Measurements from ENCODE around the gene MDFI.

Gene MDFI

DNA sequence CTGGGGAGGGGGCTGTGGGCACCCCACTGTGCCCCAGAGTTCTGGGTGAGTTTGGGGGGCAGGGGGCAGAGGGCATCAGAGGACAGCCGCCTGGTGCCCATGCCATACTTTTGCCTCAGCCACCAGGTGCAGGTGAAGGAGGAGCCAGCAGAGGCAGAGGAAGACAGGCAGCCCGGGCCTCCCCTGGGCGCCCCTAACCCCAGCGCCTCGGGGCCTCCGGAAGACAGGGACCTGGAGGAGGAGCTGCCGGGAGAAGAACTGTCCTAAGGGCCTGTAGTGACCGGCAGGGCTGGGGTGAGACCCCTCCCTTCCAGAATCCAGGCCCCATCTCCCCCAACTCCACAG is 39.6 kb upstream of the MDFI start:
- peaks cover 0 to 4% (median 0%) of the 10 kb centered on the region in 4 experiments for H3K36me3 ChIP-seq (ENCODE audit: control insufficient read depth in 4 of 4, insufficient read depth in 4 of 4, low read length in 3 of 4)
- H3K4me1 ChIP-seq (ENCODE audit: control extremely low read depth in 1 of 4, control insufficient read depth in 4 of 4, insufficient read depth in 4 of 4, low read length in 3 of 4), result peaks cover 0 to 7% (median 5%) of the 10 kb centered on the region in 4 experiments
- DNase-seq, result no peak
- 94% methylated on average over 6 of the region's 8 CpGs for WGBS (ENCODE audit: insufficient coverage)
- H3K27me3 ChIP-seq (replicated peaks in 2 of 5; ENCODE audit: control insufficient read depth in 4 of 5, insufficient read depth in 5 of 5, low read length in 4 of 5), result no peaks in the 10 kb centered on the region
- POLR2A ChIA-PET, result no interaction called here
- no peak overlapping the region for H3K27ac ChIP-seq (ENCODE audit: insufficient read depth in 1 of 2, low read depth in 1 of 2, low read length in 2 of 2, poor library complexity in 1 of 2, severe bottlenecking in 2 of 2)
- H3K4me3 ChIP-seq (ENCODE audit: control insufficient read depth in 1 of 7, extremely low read depth in 1 of 7, insufficient read depth in 4 of 7, low read depth in 2 of 7, low read length in 6 of 7), result no peak overlapping the region
- H3K9me3 ChIP-seq (ENCODE audit: control extremely low read depth in 1 of 5, control insufficient read depth in 4 of 5, insufficient read depth in 2 of 5, low read depth in 1 of 5, low read length in 4 of 5), result no peaks in the 10 kb centered on the region
- CTCF ChIA-PET, result interaction anchor here (0.8 to 1.2 kb wide), 2 partner anchors 21 to 81 kb away, joined by 3 read pairs; no protein-coding TSS in a partner anchor

GRCh38 chr6:41599015-41599851 is 39.0 kb upstream of the MDFI start:
- Histone ChIP-seq H3K27ac (ENCODE audit: insufficient read depth in 1 of 2, low read depth in 1 of 2, low read length in 2 of 2, poor library complexity in 1 of 2, severe bottlenecking in 2 of 2) (no peak overlapping the region), H3K4me3 (ENCODE audit: control insufficient read depth in 1 of 7, extremely low read depth in 1 of 7, insufficient read depth in 4 of 7, low read depth in 2 of 7, low read length in 6 of 7) (no peak overlapping the region), H3K9me3 (ENCODE audit: control extremely low read depth in 1 of 5, control insufficient read depth in 4 of 5, insufficient read depth in 2 of 5, low read depth in 1 of 5, low read length in 4 of 5) (no peaks in the 10 kb centered on the region), H3K36me3 (ENCODE audit: control insufficient read depth in 4 of 4, insufficient read depth in 4 of 4, low read length in 3 of 4) (peaks cover 0 to 4% (median 0%) of the 10 kb centered on the region in 4 experiments), H3K27me3 (replicated peaks in 2 of 5; ENCODE audit: control insufficient read depth in 4 of 5, insufficient read depth in 5 of 5, low read length in 4 of 5) (no peaks in the 10 kb centered on the region), H3K4me1 (ENCODE audit: control extremely low read depth in 1 of 4, control insufficient read depth in 4 of 4, insufficient read depth in 4 of 4, low read length in 3 of 4) (peaks cover 0 to 7% (median 5%) of the 10 kb centered on the region in 4 experiments)
- 92% methylated on average over 15 of the region's 21 CpGs for WGBS (ENCODE audit: insufficient coverage)
- DNase-seq, result no peak
- ChIA-PET POLR2A (interaction anchor here (0.6 kb wide), 1 partner anchor 26 kb away, joined by 3 read pairs; no protein-coding TSS in a partner anchor), CTCF (interaction anchor here (0.8 to 1.2 kb wide), 3 partner anchors 20 to 140 kb away, joined by 3 read pairs; no protein-coding TSS in a partner anchor)

- no peak overlapping the region for H3K27ac ChIP-seq (ENCODE audit: insufficient read depth in 1 of 2, low read depth in 1 of 2, low read length in 2 of 2, poor library complexity in 1 of 2, severe bottlenecking in 2 of 2)
- peaks cover 0 to 4% (median 0%) of the 10 kb centered on the region in 4 experiments for H3K36me3 ChIP-seq (ENCODE audit: control insufficient read depth in 4 of 4, insufficient read depth in 4 of 4, low read length in 3 of 4)
- H3K4me3 ChIP-seq (ENCODE audit: control insufficient read depth in 1 of 7, extremely low read depth in 1 of 7, insufficient read depth in 4 of 7, low read depth in 2 of 7, low read length in 6 of 7), result no peak overlapping the region
- WGBS (ENCODE audit: insufficient coverage), result 85% methylated on average over 9 of the region's 14 CpGs
- no peaks in the 10 kb centered on the region for H3K27me3 ChIP-seq (replicated peaks in 2 of 5; ENCODE audit: control insufficient read depth in 4 of 5, insufficient read depth in 5 of 5, low read length in 4 of 5)
- POLR2A ChIA-PET, result no interaction called here
- no peaks in the 10 kb centered on the region for H3K9me3 ChIP-seq (ENCODE audit: control extremely low read depth in 1 of 5, control insufficient read depth in 4 of 5, insufficient read depth in 2 of 5, low read depth in 1 of 5, low read length in 4 of 5)
- DNase-seq, result no peak
- CTCF ChIA-PET, result interaction anchor here (0.9 to 4.8 kb wide), 5 partner anchors 10 to 140 kb away, joined by 3 to 84 read pairs (median 3); no protein-coding TSS in a partner anchor
- peaks cover 0 to 7% (median 5%) of the 10 kb centered on the region in 4 experiments for H3K4me1 ChIP-seq (ENCODE audit: control extremely low read depth in 1 of 4, control insufficient read depth in 4 of 4, insufficient read depth in 4 of 4, low read length in 3 of 4)
Measured at GRCh38 chr6:41599852-41600445, 38.3 kb upstream of the MDFI start.

DNA sequence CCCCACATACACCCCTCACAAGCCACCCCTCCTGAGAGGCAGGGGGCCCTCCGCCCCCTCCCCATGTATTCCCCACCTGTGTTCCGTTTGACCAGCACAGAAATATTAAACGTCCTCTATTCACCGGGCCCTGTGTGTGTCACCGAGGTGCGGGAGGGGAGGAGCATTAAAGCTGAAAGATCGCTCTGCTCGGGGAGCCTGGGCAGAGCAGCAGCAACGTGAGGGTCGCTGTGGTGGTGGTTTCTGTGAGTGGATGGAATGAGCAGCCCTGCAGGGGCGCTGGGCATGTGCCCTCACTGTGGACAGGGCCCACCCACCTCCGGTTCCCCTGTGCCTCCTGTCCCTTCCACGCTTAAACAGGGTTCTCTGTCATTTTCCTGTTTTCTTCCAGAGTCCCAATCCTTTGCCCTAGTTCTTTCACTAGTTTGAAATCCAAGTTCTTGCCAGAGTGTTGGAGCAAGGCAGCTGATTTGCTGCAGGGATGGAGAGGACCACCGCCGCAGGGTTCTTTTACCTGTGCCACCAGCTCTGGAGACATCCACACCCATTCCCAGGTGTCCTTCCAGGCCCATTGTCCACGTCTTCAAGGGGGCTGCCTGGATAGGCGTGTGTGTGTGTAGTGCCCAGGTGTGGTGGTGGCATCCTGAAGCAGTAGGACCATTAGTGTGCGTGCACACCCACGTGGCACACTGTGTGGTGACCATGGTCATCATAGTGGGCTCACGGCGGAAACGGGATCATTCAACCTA is 37.6 kb upstream of the MDFI start:
- POLR2A ChIA-PET, result no interaction called here
- peaks cover 0 to 7% (median 5%) of the 10 kb centered on the region in 4 experiments for H3K4me1 ChIP-seq (ENCODE audit: control extremely low read depth in 1 of 4, control insufficient read depth in 4 of 4, insufficient read depth in 4 of 4, low read length in 3 of 4)
- no peak overlapping the region for H3K27ac ChIP-seq (ENCODE audit: insufficient read depth in 1 of 2, low read depth in 1 of 2, low read length in 2 of 2, poor library complexity in 1 of 2, severe bottlenecking in 2 of 2)
- CTCF ChIA-PET, result interaction anchor here (0.9 to 4.8 kb wide), 6 partner anchors 9 to 233 kb away, joined by 3 to 84 read pairs (median 4); no protein-coding TSS in a partner anchor
- H3K4me3 ChIP-seq (ENCODE audit: control insufficient read depth in 1 of 7, extremely low read depth in 1 of 7, insufficient read depth in 4 of 7, low read depth in 2 of 7, low read length in 6 of 7), result no peak overlapping the region
- 87% methylated on average over 18 of the region's 22 CpGs for WGBS (ENCODE audit: insufficient coverage)
- H3K36me3 ChIP-seq (ENCODE audit: control insufficient read depth in 4 of 4, insufficient read depth in 4 of 4, low read length in 3 of 4), result peaks cover 0 to 4% (median 0%) of the 10 kb centered on the region in 4 experiments
- H3K27me3 ChIP-seq (replicated peaks in 2 of 5; ENCODE audit: control insufficient read depth in 4 of 5, insufficient read depth in 5 of 5, low read length in 4 of 5), result no peaks in the 10 kb centered on the region
- DNase-seq, result no peak
- H3K9me3 ChIP-seq (ENCODE audit: control extremely low read depth in 1 of 5, control insufficient read depth in 4 of 5, insufficient read depth in 2 of 5, low read depth in 1 of 5, low read length in 4 of 5), result no peaks in the 10 kb centered on the region

DNA sequence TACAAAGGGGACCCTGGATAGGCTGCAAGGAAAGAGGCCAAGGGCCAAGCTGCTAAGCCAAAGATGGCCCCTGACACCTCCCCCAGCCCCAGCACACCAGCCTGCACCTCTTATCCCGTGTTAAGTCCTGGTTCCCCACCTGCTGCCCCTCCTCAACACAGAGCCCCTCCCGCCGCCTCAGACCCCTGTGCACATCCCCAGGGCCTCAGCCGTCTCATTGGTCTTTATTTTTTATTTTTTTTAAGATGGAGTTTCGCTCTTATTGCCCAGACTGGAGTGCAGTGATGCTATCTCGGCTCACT is 37.1 kb upstream of the MDFI start:
- CTCF ChIA-PET, result interaction anchor here (1.4 to 6.6 kb wide), 6 partner anchors 9 to 233 kb away, joined by 3 to 84 read pairs (median 4); no protein-coding TSS in a partner anchor
- WGBS (ENCODE audit: insufficient coverage), result 100% methylated on average over 3 of the region's 6 CpGs
- no peak for DNase-seq
- peaks cover 0 to 7% (median 5%) of the 10 kb centered on the region in 4 experiments for H3K4me1 ChIP-seq (ENCODE audit: control extremely low read depth in 1 of 4, control insufficient read depth in 4 of 4, insufficient read depth in 4 of 4, low read length in 3 of 4)
- H3K36me3 ChIP-seq (ENCODE audit: control insufficient read depth in 4 of 4, insufficient read depth in 4 of 4, low read length in 3 of 4), result peaks cover 0 to 2% (median 0%) of the 10 kb centered on the region in 4 experiments
- no peak overlapping the region for H3K4me3 ChIP-seq (ENCODE audit: control insufficient read depth in 1 of 7, extremely low read depth in 1 of 7, insufficient read depth in 4 of 7, low read depth in 2 of 7, low read length in 6 of 7)
- H3K27ac ChIP-seq (ENCODE audit: insufficient read depth in 1 of 2, low read depth in 1 of 2, low read length in 2 of 2, poor library complexity in 1 of 2, severe bottlenecking in 2 of 2), result no peak overlapping the region
- no peaks in the 10 kb centered on the region for H3K9me3 ChIP-seq (ENCODE audit: control extremely low read depth in 1 of 5, control insufficient read depth in 4 of 5, insufficient read depth in 2 of 5, low read depth in 1 of 5, low read length in 4 of 5)
- POLR2A ChIA-PET, result no interaction called here
- no peaks in the 10 kb centered on the region for H3K27me3 ChIP-seq (replicated peaks in 2 of 5; ENCODE audit: control insufficient read depth in 4 of 5, insufficient read depth in 5 of 5, low read length in 4 of 5)

DNA sequence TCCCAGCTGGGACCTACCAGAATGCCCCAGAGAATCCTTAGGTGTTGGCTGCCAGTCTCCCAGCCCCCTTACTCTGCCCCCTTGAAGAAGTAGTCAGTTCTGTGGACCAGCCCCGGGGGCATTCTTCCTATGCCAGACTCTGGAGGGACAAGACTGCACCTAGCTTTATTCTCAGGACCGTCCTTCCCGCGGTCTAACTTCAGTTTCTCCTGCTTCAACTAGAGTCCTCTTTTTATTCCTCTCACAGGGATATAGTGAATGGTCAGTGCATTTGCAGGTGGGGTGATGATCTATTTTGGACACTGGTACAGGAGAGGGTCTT is 35.9 kb upstream of the MDFI start:
- ChIA-PET POLR2A (interaction anchor here (0.8 kb wide), 1 partner anchor 82 kb away, joined by 4 read pairs; no protein-coding TSS in a partner anchor), CTCF (interaction anchor here (0.7 to 6.6 kb wide), 26 partner anchors 8 to 233 kb away, joined by 3 to 84 read pairs (median 6); no protein-coding TSS in a partner anchor)
- H3K36me3 ChIP-seq (ENCODE audit: control insufficient read depth in 4 of 4, insufficient read depth in 4 of 4, low read length in 3 of 4), result no peaks in the 10 kb centered on the region
- no peak overlapping the region for H3K27ac ChIP-seq (ENCODE audit: insufficient read depth in 1 of 2, low read depth in 1 of 2, low read length in 2 of 2, poor library complexity in 1 of 2, severe bottlenecking in 2 of 2)
- peaks cover 0 to 7% (median 5%) of the 10 kb centered on the region in 4 experiments for H3K4me1 ChIP-seq (ENCODE audit: control extremely low read depth in 1 of 4, control insufficient read depth in 4 of 4, insufficient read depth in 4 of 4, low read length in 3 of 4)
- no peaks in the 10 kb centered on the region for H3K27me3 ChIP-seq (replicated peaks in 2 of 5; ENCODE audit: control insufficient read depth in 4 of 5, insufficient read depth in 5 of 5, low read length in 4 of 5)
- 27% methylated on average over 1 of the region's 4 CpGs for WGBS (ENCODE audit: insufficient coverage)
- no peak for DNase-seq
- no peak overlapping the region for H3K4me3 ChIP-seq (ENCODE audit: control insufficient read depth in 1 of 7, extremely low read depth in 1 of 7, insufficient read depth in 4 of 7, low read depth in 2 of 7, low read length in 6 of 7)
- no peaks in the 10 kb centered on the region for H3K9me3 ChIP-seq (ENCODE audit: control extremely low read depth in 1 of 5, control insufficient read depth in 4 of 5, insufficient read depth in 2 of 5, low read depth in 1 of 5, low read length in 4 of 5)

Data from common myeloid progenitor, CD34-positive (primary cell).